C1 segment of cervical spinal cord (tissue), 14 donors: ENCODE data around the gene PBLD.

Source experiments
- DNase-seq, 14 donors: peaks; one replicate each; lab custom pipeline; 2025; lab: John Stamatoyannopoulos, UW

Gene PBLD

GRCh38 chr10:68332259-68333057 lies at the start of gene PBLD:
Gene PBLD, minus strand, starts transcription at chr10:68332928. Its CDS starts 26,084 bp downstream, at chr10:68306844.
- DNase-seq: peak; percentile 17 to 91 (median 78)

DNA sequence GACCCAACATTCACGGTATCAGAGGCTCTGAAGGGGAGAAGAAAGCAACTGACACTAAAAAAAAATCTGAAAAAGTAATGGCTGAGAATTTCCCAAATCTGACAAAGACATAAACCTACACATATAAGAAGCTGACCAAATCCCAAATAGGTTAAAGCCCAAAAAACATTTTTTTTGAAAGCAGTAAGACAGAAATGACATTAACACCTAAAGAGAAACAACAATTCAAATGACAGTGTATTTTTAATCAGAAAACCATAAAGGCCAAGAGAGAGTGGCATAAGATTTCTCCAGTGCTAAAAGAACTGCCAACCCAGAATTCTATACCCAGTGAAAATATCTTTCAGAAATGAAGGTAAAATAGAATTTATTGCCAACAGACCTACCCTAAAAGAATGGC lies 38.9 kb upstream of the PBLD start:
- DNase-seq: no peak

GRCh38 chr10:68367121-68367520 lies 34.4 kb upstream of the PBLD start:
- no peak for DNase-seq

DNA sequence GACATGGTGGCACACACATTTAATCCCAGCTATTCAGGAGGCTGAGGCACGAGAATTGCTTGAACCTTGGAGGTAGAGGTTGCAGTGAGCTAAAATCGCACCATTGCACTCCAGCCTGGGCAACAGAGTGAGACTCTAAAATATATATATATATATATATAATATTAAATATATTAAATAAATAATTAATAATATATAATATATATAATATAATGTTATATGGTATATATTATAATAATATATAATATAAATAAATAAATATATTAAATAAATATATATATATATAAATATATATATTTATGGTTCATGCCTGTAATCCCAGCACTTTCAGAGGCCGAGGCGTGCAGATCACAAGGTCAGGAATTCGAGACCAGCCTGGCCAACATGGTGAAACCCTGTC lies 33.9 kb upstream of the PBLD start:
- DNase-seq: no peak

- DNase-seq: no peak
These were observed 32.9 kb upstream of the PBLD start for GRCh38 chr10:68365611-68366010.

- DNase-seq: no peak
These were observed 31.6 kb upstream of the PBLD start for GRCh38 chr10:68364101-68364886.

- no peak for DNase-seq
These were observed 29.9 kb upstream of the PBLD start for GRCh38 chr10:68362590-68362989.

GRCh38 chr10:68359189-68359588 lies 26.5 kb upstream of the PBLD start:
- DNase-seq: no peak

GRCh38 chr10:68353537-68353936 lies 20.8 kb upstream of the PBLD start:
- DNase-seq: no peak

DNA sequence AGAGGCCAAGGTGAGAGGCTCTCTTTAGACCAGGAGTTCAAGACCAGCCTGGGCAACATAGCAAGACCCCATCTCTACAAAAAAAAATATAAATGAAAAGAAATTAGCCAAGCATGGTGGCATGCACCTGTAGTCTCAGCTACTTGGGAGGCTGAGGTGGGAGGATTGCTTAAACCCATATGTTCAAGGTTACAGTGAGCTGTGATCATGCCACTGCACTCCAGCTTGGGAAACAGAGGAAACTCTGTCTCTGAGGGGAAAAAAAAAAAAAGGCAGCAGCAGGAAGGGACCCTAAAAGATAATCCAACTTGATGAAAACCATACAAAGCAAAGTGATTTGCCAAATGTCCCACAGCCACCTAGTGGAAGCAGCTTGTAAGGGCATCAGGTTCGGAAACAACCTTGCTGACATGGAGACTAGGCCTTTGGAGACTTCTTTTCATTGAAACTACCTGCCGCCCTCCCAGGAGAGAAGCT lies 15.6 kb upstream of the PBLD start:
- DNase-seq: no peak

- no peak for DNase-seq
These were observed 14.0 kb upstream of the PBLD start for GRCh38 chr10:68346774-68347173.

- DNase-seq: no peak
These were observed 12.9 kb upstream of the PBLD start for GRCh38 chr10:68345621-68346020.

- no peak for DNase-seq
These were observed 10.3 kb upstream of the PBLD start for GRCh38 chr10:68342909-68343516.

GRCh38 chr10:68340358-68341080 lies 7.8 kb upstream of the PBLD start:
- no peak for DNase-seq

GRCh38 chr10:68336754-68337351 lies 4.1 kb upstream of the PBLD start:
- no peak for DNase-seq

GRCh38 chr10:68334672-68335467 lies 2.1 kb upstream of the PBLD start:
- DNase-seq: no peak

- DNase-seq: no peak
These were observed 1.0 kb upstream of the PBLD start for GRCh38 chr10:68333440-68334431.

DNA sequence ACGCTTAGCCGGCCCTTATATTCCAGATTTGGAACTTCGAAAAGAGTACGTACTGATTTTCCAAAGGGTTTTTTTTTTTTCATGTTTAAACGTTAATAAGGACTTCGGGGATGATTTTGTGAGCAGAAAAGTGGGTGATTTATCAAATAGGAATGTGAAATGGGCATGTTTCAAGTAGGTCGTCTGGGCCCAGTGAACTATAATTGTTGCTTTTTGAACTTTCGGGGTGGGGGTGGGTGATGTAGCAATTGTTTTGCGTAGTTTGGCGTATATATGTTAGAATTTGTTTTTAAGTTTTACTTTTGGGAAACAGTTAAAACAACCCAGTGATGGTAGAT lies 299 bp upstream of the PBLD start:
- no peak for DNase-seq
